ENCODE data around the gene CTDNEP1.

DNA sequence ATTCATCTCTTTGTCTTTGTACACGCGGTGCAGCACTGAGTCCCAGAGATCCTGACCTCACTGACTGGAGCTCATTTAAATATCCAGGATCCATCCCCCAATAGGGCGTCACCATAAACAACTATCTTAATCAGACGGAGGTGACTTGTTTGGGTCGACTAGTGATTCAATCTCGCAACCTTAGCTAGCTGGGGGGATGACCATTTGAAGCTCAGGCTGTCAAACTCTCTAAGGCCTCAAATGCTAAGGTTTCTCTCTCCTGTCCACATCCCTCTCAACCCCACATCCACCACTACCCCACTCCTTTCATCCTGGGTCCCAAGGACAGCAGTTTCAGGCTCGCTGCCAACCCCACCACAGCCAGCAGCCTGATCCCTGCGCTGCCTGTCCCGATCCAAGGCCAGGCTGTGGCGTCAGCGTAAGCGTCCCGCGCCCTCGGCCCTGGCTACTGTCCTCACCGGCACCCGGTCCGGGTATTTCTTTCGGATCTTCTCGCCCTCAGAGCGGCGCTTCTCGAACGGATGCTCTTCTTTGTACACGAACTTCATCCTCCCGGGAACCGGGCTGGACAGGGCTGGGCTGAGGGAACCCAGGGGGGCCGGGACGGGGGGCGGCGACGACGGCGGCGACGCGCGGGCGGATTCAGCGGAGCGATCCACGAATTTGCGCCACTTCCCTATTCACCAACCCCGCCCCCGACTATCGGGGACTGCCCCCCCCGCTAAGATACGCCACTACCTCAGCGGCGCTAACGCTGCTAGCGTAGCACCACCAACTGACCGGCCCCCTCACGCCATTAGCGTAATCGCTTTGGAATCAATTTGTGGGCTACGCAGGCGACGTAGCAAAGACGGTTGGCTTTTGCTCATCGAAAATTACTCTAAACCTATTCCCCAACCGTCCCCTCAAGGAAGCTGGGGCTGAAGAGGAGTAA, 9.5 kb downstream of the CTDNEP1 start, which contains the start of gene GABARAP:
- TF ChIP-seq, protein P1, sequence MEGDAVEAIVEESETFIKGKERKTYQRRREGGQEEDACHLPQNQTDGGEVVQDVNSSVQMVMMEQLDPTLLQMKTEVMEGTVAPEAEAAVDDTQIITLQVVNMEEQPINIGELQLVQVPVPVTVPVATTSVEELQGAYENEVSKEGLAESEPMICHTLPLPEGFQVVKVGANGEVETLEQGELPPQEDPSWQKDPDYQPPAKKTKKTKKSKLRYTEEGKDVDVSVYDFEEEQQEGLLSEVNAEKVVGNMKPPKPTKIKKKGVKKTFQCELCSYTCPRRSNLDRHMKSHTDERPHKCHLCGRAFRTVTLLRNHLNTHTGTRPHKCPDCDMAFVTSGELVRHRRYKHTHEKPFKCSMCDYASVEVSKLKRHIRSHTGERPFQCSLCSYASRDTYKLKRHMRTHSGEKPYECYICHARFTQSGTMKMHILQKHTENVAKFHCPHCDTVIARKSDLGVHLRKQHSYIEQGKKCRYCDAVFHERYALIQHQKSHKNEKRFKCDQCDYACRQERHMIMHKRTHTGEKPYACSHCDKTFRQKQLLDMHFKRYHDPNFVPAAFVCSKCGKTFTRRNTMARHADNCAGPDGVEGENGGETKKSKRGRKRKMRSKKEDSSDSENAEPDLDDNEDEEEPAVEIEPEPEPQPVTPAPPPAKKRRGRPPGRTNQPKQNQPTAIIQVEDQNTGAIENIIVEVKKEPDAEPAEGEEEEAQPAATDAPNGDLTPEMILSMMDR (IDR thresholded peaks at IDR 0.05; ENCODE audit: extremely low read depth in 1 of 2, insufficient read depth in 1 of 2, low read depth in 1 of 2, low read length in 2 of 2) = no peak
- TF ChIP-seq POLR2AphosphoS5 (IDR thresholded peaks at IDR 0.05; ENCODE audit: insufficient read depth, low read depth, low read length) (peak; percentile 54), POLR2A (IDR thresholded peaks at IDR 0.05; ENCODE audit: low read depth, low read length) (peak; percentile 60)

Data from endothelial cell of umbilical vein (primary cell).